ENCODE results near the gene TRAM2.

Gene TRAM2

GRCh38 chr6:52524918-52525317, 51.9 kb downstream of the TRAM2 start:
- no peak for DNase-seq

- no peak for DNase-seq
Observed at GRCh38 chr6:52523378-52524142, 53.3 kb downstream of the TRAM2 start.

GRCh38 chr6:52522655-52523054, 54.2 kb downstream of the TRAM2 start:
- DNase-seq = no peak

DNA sequence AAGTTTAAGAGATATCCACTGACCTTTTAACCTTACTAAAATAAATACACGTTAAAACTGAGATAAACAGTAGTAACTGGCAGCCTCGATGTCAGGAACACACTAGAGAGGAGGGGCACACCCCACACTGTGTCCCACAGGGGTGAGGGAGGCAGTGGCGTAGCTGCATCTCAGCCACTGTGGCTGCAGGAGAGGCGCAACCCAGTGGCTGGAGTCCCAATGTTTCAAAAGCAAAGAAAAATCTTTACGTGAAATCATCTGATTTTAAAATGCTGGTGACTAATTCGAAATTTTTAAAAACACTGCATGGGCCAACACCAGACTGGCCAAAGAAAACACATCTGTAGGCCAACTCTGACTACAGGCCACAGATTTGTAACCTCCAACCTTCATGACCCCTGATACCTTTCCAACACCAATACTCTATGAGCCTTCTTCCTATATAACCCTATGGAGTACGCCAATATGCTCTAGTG, 54.7 kb downstream of the TRAM2 start:
- peak; percentile 47 for DNase-seq

DNA sequence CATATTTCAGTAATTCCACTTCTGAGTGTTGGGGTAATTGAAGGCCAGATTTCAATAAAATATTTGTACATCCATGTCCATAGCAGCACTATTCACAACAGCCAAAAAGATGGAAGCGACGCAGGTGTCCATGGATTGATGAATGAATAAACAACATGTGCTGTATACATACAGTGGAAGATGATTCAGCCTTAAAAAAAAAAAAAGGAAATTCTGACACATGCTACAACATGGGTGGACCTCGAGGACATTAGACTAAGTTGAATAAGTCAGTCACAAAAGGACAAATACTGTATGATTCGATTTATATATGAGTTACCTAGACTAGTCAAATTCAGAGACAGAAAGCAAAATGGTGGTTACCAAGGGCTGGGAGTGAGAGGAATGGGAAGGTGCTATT, 57.2 kb downstream of the TRAM2 start:
- DNase-seq = no peak

DNA sequence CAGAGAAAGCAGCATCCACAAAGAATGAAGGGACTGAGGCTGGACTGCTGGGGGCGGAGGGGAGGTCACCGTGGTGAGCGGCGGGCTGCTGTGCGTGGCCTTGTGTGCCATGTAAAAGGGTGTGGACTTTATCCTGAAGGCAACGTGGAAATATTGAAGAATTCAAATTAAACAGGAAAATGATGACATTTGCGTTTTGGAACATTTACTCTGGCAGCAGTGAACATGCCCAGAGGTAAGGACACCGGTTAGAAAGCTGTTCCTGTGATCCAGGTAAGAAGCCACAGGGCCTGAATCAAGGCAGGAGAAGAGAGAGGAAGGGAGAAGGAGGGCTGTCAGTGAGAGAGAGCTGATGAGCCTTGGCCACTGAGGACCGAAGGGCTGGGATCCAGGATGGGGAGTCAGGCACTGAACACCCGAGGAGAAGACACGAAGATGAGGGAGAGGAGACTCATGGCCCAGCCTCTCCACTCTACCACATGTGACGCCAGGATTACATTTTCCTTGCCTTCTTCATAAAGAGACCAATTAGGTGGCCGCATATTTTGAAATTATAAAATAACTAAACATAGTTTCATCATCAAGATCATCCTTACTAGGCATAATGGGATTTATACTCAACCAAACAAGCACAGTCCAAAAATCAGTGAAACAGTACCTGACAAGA, 58.4 kb downstream of the TRAM2 start:
- DNase-seq = no peak

GRCh38 chr6:52517502-52518278, 59.2 kb downstream of the TRAM2 start:
- peak; percentile 97 for DNase-seq

- no peak for DNase-seq
Observed at GRCh38 chr6:52516943-52517342, 59.9 kb downstream of the TRAM2 start.

DNA sequence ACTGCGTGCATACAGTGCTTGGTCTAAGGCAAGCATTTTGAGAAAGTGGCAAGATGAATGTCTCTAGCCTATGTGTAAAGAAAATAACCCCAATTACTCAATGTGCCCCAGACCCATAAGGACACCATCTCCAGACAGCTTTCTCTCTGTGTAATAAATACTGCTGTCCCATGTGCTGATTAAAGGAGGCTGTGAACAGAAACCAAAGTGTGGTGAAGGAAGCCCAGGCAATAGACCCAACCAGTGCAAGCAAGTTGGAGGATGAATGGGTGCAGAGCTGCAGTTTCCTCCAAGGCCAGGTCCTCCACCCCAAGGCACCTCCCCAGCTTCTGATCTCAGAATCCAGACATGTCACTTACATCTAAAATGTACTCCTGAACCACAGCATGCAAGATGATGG, 60.6 kb downstream of the TRAM2 start:
- no peak for DNase-seq

GRCh38 chr6:52515219-52515960, 61.5 kb downstream of the TRAM2 start:
- DNase-seq = peak; percentile 51

DNA sequence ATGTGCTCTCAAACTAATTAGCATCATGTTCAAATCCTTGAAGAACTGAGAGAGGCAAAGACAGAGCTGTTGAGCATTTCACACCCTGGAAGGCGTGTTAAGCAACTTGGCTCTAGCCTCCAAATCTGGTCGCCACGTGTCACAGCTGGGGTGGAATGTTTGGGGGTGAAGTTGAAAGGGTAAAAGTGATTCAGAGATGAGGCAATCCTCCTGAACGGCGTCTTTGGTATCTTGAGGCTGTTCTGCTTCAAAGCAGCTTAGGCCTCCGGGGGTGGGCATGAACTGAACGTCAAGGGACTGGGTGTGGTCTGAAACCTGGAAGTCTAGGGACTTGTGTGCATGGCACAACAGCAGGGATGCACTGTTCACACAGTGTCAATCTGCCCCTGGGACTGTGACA, 62.3 kb downstream of the TRAM2 start:
- DNase-seq = peak; percentile 76

DNA sequence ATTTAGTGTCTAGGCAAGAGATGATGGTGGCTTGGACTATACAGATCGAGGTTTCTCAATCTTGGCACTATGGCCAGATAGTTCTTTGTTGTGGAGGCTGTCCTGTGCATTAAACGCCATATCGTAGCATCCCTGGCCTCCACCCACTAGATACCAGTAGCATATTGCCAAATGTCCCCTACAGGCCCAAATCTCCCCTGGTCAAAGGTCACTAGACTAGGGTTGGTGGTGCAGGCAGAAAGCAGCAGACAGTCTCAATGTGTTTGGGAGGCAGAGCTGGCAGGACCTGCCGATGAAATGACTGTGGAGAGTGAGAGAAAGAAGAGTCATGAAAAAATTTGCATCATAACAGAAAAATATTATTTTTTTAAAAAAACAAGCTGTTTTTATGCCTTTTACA, 63.0 kb downstream of the TRAM2 start:
- DNase-seq = no peak

GRCh38 chr6:52513464-52513863, 63.4 kb downstream of the TRAM2 start:
- no peak for DNase-seq

- peak; percentile 81 for DNase-seq
Observed at GRCh38 chr6:52512199-52512598, 64.7 kb downstream of the TRAM2 start.

GRCh38 chr6:52511572-52512151, 65.2 kb downstream of the TRAM2 start:
- DNase-seq = no peak

DNA sequence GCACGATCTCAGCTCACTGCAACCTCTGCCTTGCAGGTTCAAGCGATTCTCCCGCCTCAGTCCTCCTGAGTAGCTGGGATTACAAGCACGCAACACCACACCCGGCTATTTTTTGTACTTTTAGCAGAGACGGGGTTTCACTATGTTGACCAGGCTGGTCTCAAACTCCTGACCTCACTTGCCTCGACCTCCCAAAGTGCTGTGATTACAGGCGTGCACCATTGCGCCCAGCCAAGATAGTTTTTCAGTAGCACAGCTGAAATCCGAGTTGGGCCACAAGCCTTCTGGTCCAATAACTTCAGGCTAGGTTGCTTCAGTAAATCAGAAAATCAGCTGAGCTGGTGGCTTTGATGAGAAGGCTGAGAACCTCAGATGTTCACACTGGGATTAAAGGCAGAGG, 65.7 kb downstream of the TRAM2 start:
- no peak for DNase-seq

DNA sequence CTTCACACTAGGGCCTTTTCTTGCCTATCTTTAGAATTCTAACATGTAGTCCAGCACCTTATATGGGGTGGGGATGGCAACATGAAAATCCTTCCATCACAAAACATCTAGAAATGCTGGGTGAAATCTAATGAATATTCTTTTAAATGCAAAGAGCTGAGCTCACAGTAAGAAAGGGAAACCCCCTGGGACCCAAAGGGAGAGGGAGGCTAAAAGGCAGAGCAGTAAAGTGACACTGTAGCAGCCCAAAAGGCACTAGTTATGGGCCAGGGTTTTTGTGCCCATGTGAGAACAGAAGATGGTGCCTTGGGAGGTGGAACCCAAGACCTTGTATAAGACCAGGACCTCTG, 66.7 kb downstream of the TRAM2 start:
- no peak for DNase-seq

DNA sequence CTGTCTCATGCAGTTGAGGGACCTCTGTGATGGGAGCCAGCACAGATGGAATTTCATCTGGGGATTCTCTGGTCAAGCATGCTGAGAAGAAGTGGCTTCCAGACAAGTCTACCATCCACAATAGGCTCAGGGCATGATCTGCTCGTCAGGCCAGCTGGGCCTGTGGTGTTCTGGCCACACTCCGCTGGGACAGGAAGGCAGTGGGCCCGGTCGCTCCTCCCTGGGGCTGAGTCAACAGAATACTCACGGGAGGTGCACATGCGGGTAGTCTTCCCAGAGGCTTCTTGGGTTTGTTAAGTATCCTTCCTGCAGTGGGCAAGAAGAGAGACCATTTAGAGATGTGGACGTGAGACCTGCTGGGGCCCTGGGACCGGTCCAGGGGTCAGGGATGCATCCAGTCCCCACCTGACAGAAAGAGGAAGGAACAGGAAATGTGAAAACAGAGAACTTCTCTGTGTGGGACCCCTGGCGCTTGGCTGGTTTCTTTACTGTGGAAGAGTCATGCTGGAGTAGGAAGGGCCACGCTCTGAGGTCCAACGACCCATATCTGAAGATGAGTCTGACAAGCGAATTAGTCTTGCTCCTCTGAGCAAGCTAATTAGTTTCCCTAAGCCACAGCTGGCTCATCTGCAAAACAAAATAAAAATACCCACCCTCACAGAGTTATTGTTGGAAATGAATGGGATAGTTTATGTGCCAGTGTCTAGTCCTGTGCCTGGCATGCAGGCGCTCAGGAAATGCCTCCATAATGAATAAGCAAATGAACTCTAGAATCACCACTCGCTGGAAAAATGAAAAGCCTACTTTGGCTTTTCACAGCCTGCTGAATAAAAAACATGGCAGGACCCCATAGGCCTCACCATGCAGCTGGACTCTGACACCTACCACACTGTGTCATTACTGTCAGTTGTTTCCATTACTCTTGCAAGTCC, 67.3 kb downstream of the TRAM2 start:
- DNase-seq = no peak

- no peak for DNase-seq
Observed at GRCh38 chr6:52508261-52508739, 68.6 kb downstream of the TRAM2 start.

GRCh38 chr6:52507557-52508260, 69.2 kb downstream of the TRAM2 start:
- DNase-seq = peak; percentile 83

DNA sequence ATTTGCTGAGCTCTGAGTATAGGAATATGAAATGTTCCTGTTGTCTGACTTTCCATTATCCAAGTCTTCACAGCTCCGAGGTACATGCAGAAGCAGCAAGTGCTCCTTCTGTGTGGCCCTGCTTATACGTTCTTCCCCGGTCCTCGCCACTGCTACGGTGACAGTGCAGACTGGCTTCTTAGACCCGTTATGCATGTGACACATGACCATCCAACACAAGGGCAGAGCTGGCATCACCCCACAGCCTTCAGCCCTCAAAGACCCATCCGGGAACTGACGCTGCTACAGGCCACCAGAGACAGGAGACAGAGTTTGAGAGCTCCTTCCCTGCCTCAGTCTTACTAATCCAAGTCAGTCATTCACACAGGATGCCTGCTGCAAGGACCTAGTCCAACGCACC, 70.4 kb downstream of the TRAM2 start:
- no peak for DNase-seq
